MM.1S (cell line): Measurements from ENCODE around the gene TMTC2.
A peak's percentile ranks its signal among the peaks of the same experiment; 100 is the strongest.

Source experiments
- DNase-seq: peaks from one replicate; pipeline ENCODE4 v3.0.0-alpha.2; 2015
- H2AFZ ChIP-seq: fragments of 300-600 bp; sonication (generic); 2 replicates; pipeline ENCODE4 v1.6.0; 2016; ENCODE audit warnings: antibody characterized with exemption, low read length
- H3F3A ChIP-seq: fragments of 300-600 bp; sonication (generic); 2 replicates; pipeline ENCODE4 v1.6.1; 2016; ENCODE audit warnings: mild to moderate bottlenecking, antibody characterized with exemption, low read length, moderate library complexity, mixed read lengths; ENCODE audit not compliant: insufficient read depth
- H3K27ac ChIP-seq: fragments of 300-600 bp; sonication (generic); 2 replicates; pipeline ENCODE4 v1.5.1; 2016; ENCODE audit warnings: mild to moderate bottlenecking, low read length
- H3K27me3 ChIP-seq: fragments of 300-600 bp; sonication (generic); replicated peaks from 2 replicates; pipeline ENCODE4 v1.6.0; 2016; ENCODE audit warnings: low read length; ENCODE audit not compliant: insufficient read depth
- H3K36me3 ChIP-seq: fragments of 300-600 bp; sonication (generic); replicated peaks from 2 replicates; pipeline ENCODE4 v1.6.1; 2016; ENCODE audit warnings: mild to moderate bottlenecking, low read length, mixed read lengths; ENCODE audit not compliant: insufficient read depth
- H3K4me1 ChIP-seq: fragments of 300-600 bp; sonication (generic); 2 replicates; pipeline ENCODE4 v1.6.1; 2016; ENCODE audit warnings: low read length, mixed read lengths
- H3K4me2 ChIP-seq: fragments of 300-600 bp; sonication (generic); 2 replicates; pipeline ENCODE4 v1.6.0; 2016; ENCODE audit warnings: low read depth, low read length
- H3K4me3 ChIP-seq: fragments of 300-600 bp; sonication (generic); 2 replicates; pipeline ENCODE4 v1.5.1; 2016; ENCODE audit warnings: low read length, mixed read lengths
- H3K79me2 ChIP-seq: fragments of 300-600 bp; sonication (generic); 2 replicates; pipeline ENCODE4 v1.6.1; 2016; ENCODE audit warnings: mixed run types, low read length, mixed read lengths
- H3K9ac ChIP-seq: fragments of 300-600 bp; sonication (generic); 2 replicates; pipeline ENCODE4 v1.6.1; 2016; ENCODE audit warnings: low read length, mixed read lengths
- H3K9me2 ChIP-seq: fragments of 300-600 bp; sonication (generic); replicated peaks from 2 replicates; pipeline ENCODE4 v1.6.1; 2016; ENCODE audit warnings: mild to moderate bottlenecking, low read length, mixed read lengths; ENCODE audit not compliant: insufficient read depth
- H3K9me3 ChIP-seq: fragments of 300-600 bp; sonication (generic); replicated peaks from 2 replicates; pipeline ENCODE4 v1.6.1; 2016; ENCODE audit warnings: mild to moderate bottlenecking, low read length, mixed read lengths; ENCODE audit not compliant: insufficient read depth
- H4K20me1 ChIP-seq: fragments of 300-600 bp; sonication (generic); 2 replicates; pipeline ENCODE4 v1.6.1; 2016; ENCODE audit warnings: mild to moderate bottlenecking, low read length, moderate library complexity, mixed read lengths; ENCODE audit not compliant: insufficient read depth
- EZH2 ChIP-seq: fragments of 300-600 bp; sonication (generic); optimal IDR thresholded peaks from 2 replicates; pipeline ENCODE3; 2017; ENCODE audit warnings: low read depth, mild to moderate bottlenecking, antibody characterized with exemption, low read length, mixed read lengths
- EZH2phosphoT487 ChIP-seq: fragments of 300-600 bp; sonication (generic); IDR thresholded peaks from 2 replicates; pipeline ENCODE4 v1.6.1; 2018; ENCODE audit warnings: antibody characterized with exemption, low read length
- TF ChIP-seq, protein P1 (sequence below): fragments of 300-600 bp; sonication (generic); IDR thresholded peaks from 2 replicates; pipeline ENCODE4 v1.5.1; 2016; ENCODE audit warnings: antibody characterized with exemption, low read length, mixed read lengths

Gene TMTC2

DNA sequence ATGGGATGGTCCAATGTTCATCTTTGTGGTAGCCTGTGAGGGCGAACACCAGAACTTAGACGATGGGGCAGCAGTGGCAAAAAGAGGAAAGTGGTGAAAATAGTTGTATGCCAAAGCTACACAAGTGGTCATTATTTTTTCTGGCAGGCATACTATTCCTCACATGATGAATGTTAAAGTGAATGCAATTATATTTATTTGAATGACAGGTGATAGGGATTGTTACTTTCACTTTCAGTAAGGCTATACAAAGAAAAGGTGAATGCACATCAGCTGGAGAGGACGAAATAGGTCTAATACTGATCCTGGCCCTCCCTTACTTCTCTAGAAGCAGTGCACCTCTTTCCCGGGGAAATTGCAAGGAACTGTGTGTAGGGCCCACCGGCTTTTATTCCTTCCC is 470.1 kb downstream of the TMTC2 start:
- no peaks in the 10 kb centered on the region for H3K36me3 ChIP-seq
- H4K20me1 ChIP-seq, result no peaks in the 10 kb centered on the region
- H3K9me2 ChIP-seq, result no peaks in the 10 kb centered on the region
- H3F3A ChIP-seq, result peaks cover 6% of the 10 kb centered on the region; the same call in 1 of the 2 replicates
- TF ChIP-seq EZH2phosphoT487, result no peak
- TF ChIP-seq, protein P1, sequence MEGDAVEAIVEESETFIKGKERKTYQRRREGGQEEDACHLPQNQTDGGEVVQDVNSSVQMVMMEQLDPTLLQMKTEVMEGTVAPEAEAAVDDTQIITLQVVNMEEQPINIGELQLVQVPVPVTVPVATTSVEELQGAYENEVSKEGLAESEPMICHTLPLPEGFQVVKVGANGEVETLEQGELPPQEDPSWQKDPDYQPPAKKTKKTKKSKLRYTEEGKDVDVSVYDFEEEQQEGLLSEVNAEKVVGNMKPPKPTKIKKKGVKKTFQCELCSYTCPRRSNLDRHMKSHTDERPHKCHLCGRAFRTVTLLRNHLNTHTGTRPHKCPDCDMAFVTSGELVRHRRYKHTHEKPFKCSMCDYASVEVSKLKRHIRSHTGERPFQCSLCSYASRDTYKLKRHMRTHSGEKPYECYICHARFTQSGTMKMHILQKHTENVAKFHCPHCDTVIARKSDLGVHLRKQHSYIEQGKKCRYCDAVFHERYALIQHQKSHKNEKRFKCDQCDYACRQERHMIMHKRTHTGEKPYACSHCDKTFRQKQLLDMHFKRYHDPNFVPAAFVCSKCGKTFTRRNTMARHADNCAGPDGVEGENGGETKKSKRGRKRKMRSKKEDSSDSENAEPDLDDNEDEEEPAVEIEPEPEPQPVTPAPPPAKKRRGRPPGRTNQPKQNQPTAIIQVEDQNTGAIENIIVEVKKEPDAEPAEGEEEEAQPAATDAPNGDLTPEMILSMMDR, result no peak
- no peak for TF ChIP-seq EZH2
- H3K4me2 ChIP-seq, result no peak overlapping the region
- no peak overlapping the region for H3K4me3 ChIP-seq
- H3K4me1 ChIP-seq, result peaks cover 22% of the 10 kb centered on the region
- H3K27ac ChIP-seq, result no peak overlapping the region
- no peaks in the 10 kb centered on the region for H3K9me3 ChIP-seq
- no peaks in the 10 kb centered on the region for H3K27me3 ChIP-seq
- H2AFZ ChIP-seq, result no peak overlapping the region
- H3K9ac ChIP-seq, result no peak overlapping the region
- DNase-seq, result peak; percentile 18
- H3K79me2 ChIP-seq, result no peaks in the 10 kb centered on the region

DNA sequence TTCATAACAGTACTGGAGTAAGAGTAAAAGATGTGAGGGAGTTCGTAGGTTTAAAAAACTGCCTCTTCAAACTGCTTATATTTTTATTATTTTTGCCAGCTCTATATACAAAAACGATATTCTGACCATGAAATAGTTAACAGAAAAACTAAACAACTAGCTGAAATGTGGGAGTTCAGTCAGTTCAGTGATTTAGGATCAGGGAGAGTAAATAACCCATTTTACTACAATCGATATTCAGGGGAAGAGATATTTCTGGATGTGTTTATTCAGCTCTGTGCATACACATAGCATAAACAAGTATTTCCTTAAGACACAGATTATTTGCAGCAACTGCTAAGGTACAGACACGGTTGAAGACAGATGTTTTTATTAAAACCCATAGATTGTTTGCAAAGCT is 470.9 kb downstream of the TMTC2 start:
- H3K27ac ChIP-seq, result no peak overlapping the region
- DNase-seq, result no peak
- H3K9me3 ChIP-seq, result no peaks in the 10 kb centered on the region
- no peaks in the 10 kb centered on the region for H3K79me2 ChIP-seq
- H4K20me1 ChIP-seq, result no peaks in the 10 kb centered on the region
- H3K9ac ChIP-seq, result no peak overlapping the region
- peaks cover 6% of the 10 kb centered on the region; the same call in 1 of the 2 replicates for H3F3A ChIP-seq
- H3K4me2 ChIP-seq, result no peak overlapping the region
- no peaks in the 10 kb centered on the region for H3K9me2 ChIP-seq
- H2AFZ ChIP-seq, result no peak overlapping the region
- no peaks in the 10 kb centered on the region for H3K27me3 ChIP-seq
- H3K36me3 ChIP-seq, result no peaks in the 10 kb centered on the region
- TF ChIP-seq, protein P1, result no peak
- TF ChIP-seq EZH2phosphoT487 (no peak), EZH2 (no peak)
- H3K4me1 ChIP-seq, result peaks cover 21% of the 10 kb centered on the region
- no peak overlapping the region for H3K4me3 ChIP-seq

DNA sequence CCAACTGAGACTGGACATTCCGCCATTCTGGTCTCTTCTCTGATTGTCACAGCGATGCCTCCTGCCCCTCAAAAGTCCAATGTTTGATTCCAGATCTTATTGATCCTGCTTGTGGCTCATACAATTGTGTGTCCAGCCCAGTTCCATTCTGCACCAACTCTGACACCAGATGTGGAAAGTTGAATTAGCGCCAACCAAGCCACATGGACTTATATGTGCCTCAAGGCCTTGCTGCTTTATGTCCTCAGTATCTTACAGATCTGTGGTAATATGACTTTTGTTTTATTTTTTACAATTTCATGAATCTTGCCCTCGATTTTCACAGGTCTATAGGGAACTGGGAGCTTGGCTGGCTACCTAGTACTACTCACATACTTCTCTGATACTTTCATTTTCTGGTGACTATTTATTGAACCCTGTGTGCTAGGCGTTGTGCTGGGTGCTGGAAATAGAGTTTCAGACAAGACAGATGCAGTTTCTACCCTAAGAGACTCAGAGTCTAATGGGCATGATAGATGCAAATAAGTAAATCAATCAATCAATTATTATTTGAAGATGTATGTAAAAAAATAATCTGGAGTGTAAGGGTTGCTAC is 472.0 kb downstream of the TMTC2 start:
- peaks cover 10% of the 10 kb centered on the region for H3K4me1 ChIP-seq
- no peak overlapping the region for H3K9ac ChIP-seq
- no peaks in the 10 kb centered on the region for H3K9me3 ChIP-seq
- no peaks in the 10 kb centered on the region for H3K9me2 ChIP-seq
- no peaks in the 10 kb centered on the region for H3K79me2 ChIP-seq
- H3K4me2 ChIP-seq, result peak overlapping the region; percentile 33; the same call in 1 of the 2 replicates
- no peaks in the 10 kb centered on the region for H3K27me3 ChIP-seq
- H3K27ac ChIP-seq, result no peak overlapping the region
- DNase-seq, result peak; percentile 44
- H3K4me3 ChIP-seq, result no peak overlapping the region
- no peaks in the 10 kb centered on the region for H3F3A ChIP-seq
- no peaks in the 10 kb centered on the region for H4K20me1 ChIP-seq
- H3K36me3 ChIP-seq, result no peaks in the 10 kb centered on the region
- TF ChIP-seq, protein P1, result no peak
- no peak for TF ChIP-seq EZH2phosphoT487
- TF ChIP-seq EZH2, result no peak
- 0 out of 2 replicates have a peak overlapping the region, but pooled peaks have one; percentile 11 for H2AFZ ChIP-seq
